Mononuclear cell (primary cell): ENCODE data around the gene TPM2. TPM values are rescaled to one million over a fixed set of nuclear protein-coding genes. Genes with fewer than 3 reads are reported as not detected.
A peak's percentile ranks its signal among the peaks of the same experiment; 100 is the strongest.

ENCODE experiments used
- H3K27me3 ChIP-seq: 2 replicates; pipeline ENCODE4 v1.6.0; 2011; ENCODE audit warnings: low read length, control low read depth; ENCODE audit not compliant: insufficient read depth
- H3K4me1 ChIP-seq: 2 replicates; pipeline ENCODE4 v1.5.1; 2011; ENCODE audit warnings: mild to moderate bottlenecking, low read length, control low read depth; ENCODE audit not compliant: insufficient read depth
- H3K4me3 ChIP-seq: 2 replicates; pipeline ENCODE4 v1.5.1; 2011; ENCODE audit warnings: mild to moderate bottlenecking, low read length, moderate library complexity
- H3K9me3 ChIP-seq: 2 replicates; pipeline ENCODE4 v1.5.1; 2011; ENCODE audit warnings: low read depth, mild to moderate bottlenecking, control low read depth, low read length
- total RNA-seq: library from RNA; depleted of rRNA; stranded (reverse); fragments of >200 nt; gene quantifications from one replicate; pipeline ENCODE4 v1.2.3, GENCODE V29; 2012

Gene TPM2
- 7.3 TPM for total RNA-seq

GRCh38 chr9:35689542-35690293 is at the start of gene TPM2:
TSS of gene TPM2 (minus strand) at chr9:35689925. CDS start at chr9:35689817, 108 bp downstream.
- peak within 1 kb of the TSS; percentile 55 for H3K4me3 ChIP-seq
- H3K27me3 ChIP-seq = no peaks in the 10 kb centered on the region
- peaks cover 17% of the 10 kb centered on the region for H3K4me1 ChIP-seq
- H3K9me3 ChIP-seq = no peaks in the 10 kb centered on the region

GRCh38 chr9:35738924-35739323 is 49.2 kb upstream of the TPM2 start:
- Histone ChIP-seq H3K4me1 (peaks cover 26% of the 10 kb centered on the region), H3K4me3 (no peak overlapping the region), H3K9me3 (no peaks in the 10 kb centered on the region), H3K27me3 (no peaks in the 10 kb centered on the region)

GRCh38 chr9:35738186-35738585 is 48.5 kb upstream of the TPM2 start:
- H3K9me3 ChIP-seq = no peaks in the 10 kb centered on the region
- H3K27me3 ChIP-seq = no peaks in the 10 kb centered on the region
- no peak overlapping the region for H3K4me3 ChIP-seq
- H3K4me1 ChIP-seq = peaks cover 26% of the 10 kb centered on the region

GRCh38 chr9:35737143-35737542 is 47.4 kb upstream of the TPM2 start:
- peaks cover 28% of the 10 kb centered on the region for H3K4me1 ChIP-seq
- no peak overlapping the region for H3K4me3 ChIP-seq
- H3K27me3 ChIP-seq = no peaks in the 10 kb centered on the region
- no peaks in the 10 kb centered on the region for H3K9me3 ChIP-seq

- H3K27me3 ChIP-seq = no peaks in the 10 kb centered on the region
- H3K4me1 ChIP-seq = peaks cover 26% of the 10 kb centered on the region
- no peaks in the 10 kb centered on the region for H3K9me3 ChIP-seq
- no peak overlapping the region for H3K4me3 ChIP-seq
Observed at GRCh38 chr9:35736201-35736633, 46.5 kb upstream of the TPM2 start.

GRCh38 chr9:35734096-35734495 is 44.4 kb upstream of the TPM2 start:
- H3K9me3 ChIP-seq = no peaks in the 10 kb centered on the region
- H3K4me3 ChIP-seq = no peak overlapping the region
- peaks cover 47% of the 10 kb centered on the region for H3K4me1 ChIP-seq
- no peaks in the 10 kb centered on the region for H3K27me3 ChIP-seq

- H3K4me1 ChIP-seq = peaks cover 59% of the 10 kb centered on the region
- H3K9me3 ChIP-seq = no peaks in the 10 kb centered on the region
- peak overlapping the region; percentile 77 for H3K4me3 ChIP-seq
- no peaks in the 10 kb centered on the region for H3K27me3 ChIP-seq
Observed at GRCh38 chr9:35732800-35733541, 43.2 kb upstream of the TPM2 start.

- Histone ChIP-seq H3K4me3 (peak within 1 kb of the TSS; percentile 77), H3K4me1 (peaks cover 65% of the 10 kb centered on the region), H3K27me3 (no peaks in the 10 kb centered on the region), H3K9me3 (no peaks in the 10 kb centered on the region)
Observed at GRCh38 chr9:35732185-35732799, 42.6 kb upstream of the TPM2 start, which contains the start of the genes CREB3 and TLN1. TSS of gene CREB3 (plus strand) at chr9:35732666. CDS start at chr9:35732773, 107 bp downstream. TSS of gene TLN1 (minus strand) at chr9:35732195. CDS start at chr9:35725694, 6,501 bp downstream.

- Histone ChIP-seq H3K4me1 (peaks cover 72% of the 10 kb centered on the region), H3K4me3 (peak overlapping the region; percentile 77), H3K9me3 (no peaks in the 10 kb centered on the region), H3K27me3 (no peaks in the 10 kb centered on the region)
Observed at GRCh38 chr9:35731415-35732184, 41.9 kb upstream of the TPM2 start.

GRCh38 chr9:35730486-35730854 is 40.7 kb upstream of the TPM2 start:
- Histone ChIP-seq H3K9me3 (no peaks in the 10 kb centered on the region), H3K4me3 (peak overlapping the region; percentile 77), H3K27me3 (no peaks in the 10 kb centered on the region), H3K4me1 (peaks cover 69% of the 10 kb centered on the region)

- Histone ChIP-seq H3K4me1 (peaks cover 69% of the 10 kb centered on the region), H3K4me3 (peak overlapping the region; percentile 77), H3K9me3 (no peaks in the 10 kb centered on the region), H3K27me3 (no peaks in the 10 kb centered on the region)
Observed at GRCh38 chr9:35729700-35730485, 40.2 kb upstream of the TPM2 start.

- Histone ChIP-seq H3K4me3 (peak overlapping the region; percentile 77), H3K4me1 (peaks cover 68% of the 10 kb centered on the region), H3K9me3 (no peaks in the 10 kb centered on the region), H3K27me3 (no peaks in the 10 kb centered on the region)
Observed at GRCh38 chr9:35729101-35729500, 39.4 kb upstream of the TPM2 start.

GRCh38 chr9:35728041-35728971 is 38.6 kb upstream of the TPM2 start:
- H3K27me3 ChIP-seq = no peaks in the 10 kb centered on the region
- H3K9me3 ChIP-seq = no peaks in the 10 kb centered on the region
- peaks cover 60% of the 10 kb centered on the region for H3K4me1 ChIP-seq
- peak overlapping the region; percentile 13 for H3K4me3 ChIP-seq
